Stimulated activated CD4-positive, alpha-beta T cell treated with anti-CD3 and anti-CD28 coated beads, Interleukin-15, amount 100 ng/mL, for 24 hours (primary cell): ENCODE data around the gene SRCIN1.

Experiments used
- DNase-seq: peaks from one replicate; pipeline ENCODE4 v3.0.0-alpha.2; 2020

The SRCIN1 gene

DNA sequence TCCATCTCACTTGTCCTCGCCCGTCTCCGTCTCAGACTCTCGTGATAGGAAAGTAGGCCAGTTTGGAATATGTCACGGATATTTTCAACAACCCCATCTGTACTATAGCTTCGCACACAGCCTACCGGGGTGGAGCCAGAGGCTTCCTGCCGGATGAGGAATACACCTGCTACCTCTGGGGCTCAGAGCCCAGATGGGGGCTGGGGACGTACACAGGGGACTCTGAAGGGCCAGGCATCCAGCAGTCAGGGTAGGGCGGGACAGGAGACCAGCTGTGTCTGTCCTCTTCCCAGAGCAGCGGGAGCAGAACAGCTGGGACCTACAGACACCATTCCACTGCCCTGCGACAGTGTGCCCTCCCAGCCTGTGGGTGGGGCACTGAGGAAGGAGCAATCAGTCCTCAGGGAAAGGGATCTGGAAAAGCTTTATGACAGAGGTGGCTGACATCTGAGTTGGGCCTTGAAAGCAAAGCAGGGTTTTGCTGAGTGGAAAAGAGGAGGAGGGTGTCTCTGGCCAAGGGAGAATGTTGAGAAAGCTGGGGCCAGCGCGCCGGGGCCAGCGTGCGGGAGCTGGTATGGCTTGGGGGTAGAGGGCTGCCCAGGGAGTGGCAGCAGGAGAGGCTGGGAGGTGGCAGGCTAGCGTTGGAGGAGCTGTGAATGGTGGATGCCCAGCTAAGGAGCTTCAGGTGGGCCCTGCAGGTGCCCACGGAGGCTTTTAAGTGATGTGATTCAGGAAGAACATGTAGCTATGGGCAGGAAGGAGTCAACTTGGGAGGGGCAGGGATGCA is 11.5 kb upstream of the SRCIN1 start:
- DNase-seq: no peak

DNA sequence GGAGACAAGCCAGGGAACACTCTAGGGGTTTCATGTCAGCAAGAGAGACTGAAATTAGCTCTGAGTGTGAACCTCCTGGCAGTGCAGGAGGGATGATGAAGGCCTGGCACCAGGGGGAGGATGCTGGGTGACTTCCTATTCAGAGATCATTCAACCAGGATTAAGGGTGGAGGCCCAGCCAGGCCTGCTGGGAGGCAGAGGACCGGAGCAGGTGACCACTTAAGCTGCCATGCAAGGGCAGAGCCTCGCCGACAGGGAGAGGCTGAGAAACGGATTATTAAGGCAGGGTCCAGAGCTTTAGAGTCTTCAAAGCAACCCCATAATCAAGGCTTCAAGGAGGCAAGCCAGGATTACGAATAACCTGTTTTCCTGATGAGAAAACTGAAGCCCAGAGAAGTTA is 10.6 kb upstream of the SRCIN1 start:
- DNase-seq: no peak

DNA sequence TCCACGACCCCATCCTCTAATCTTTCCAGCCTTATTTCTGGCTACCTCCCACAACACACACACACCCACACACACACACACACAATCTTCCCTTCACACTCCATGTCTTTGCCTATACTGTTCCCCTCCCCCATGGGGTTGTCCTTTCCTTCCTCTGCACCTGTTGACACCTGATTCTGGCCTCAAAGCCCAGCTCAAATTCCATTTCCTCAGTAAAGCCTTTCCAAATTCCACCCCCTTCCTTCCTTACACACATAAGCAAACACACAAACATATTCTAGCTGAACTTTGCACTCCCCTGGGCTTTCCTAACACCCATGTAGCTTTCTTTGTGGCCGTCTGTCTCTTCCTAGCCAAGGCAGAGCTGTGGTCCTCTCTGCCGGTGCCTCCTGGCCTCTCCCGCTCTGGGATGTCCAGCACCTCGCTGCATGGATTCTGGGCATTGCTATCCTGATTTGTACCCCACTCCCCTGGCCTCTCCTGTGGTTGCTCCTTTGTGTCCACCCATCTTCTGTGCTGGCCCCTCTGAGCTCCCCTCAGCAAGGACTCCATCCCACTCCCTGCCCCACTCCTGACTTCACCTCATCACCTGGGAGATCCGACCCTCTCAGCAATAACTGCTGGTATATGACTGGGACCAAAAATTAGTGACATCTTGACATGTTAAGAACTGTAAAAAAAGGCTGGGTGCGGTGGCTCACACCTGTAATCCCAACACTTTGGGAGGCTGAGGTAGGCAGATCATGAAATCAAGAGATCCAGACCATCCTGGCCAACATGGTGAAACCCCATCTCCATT is 8.4 kb upstream of the SRCIN1 start:
- DNase-seq: no peak

DNA sequence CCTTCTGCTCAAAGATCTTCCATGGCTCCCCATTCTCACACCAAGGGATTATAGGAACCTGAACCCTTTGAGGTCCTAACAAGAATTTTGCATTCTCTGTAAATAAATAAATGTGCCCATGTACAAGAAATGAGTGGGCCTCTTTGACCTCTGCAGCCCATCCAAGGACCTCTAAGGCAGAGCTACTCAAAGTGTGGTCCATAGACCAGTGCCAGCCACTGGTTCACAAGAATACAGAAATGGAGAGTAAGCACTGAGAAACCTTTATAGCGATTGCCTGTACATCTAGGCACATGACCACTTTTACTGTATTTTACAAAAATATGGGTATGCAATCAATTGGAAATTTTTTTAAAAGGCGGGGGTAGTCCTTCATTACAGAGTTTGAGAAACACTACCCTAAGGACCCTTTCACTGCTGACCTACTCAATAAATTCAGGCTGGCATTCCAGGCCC is 7.8 kb upstream of the SRCIN1 start:
- DNase-seq: no peak

DNA sequence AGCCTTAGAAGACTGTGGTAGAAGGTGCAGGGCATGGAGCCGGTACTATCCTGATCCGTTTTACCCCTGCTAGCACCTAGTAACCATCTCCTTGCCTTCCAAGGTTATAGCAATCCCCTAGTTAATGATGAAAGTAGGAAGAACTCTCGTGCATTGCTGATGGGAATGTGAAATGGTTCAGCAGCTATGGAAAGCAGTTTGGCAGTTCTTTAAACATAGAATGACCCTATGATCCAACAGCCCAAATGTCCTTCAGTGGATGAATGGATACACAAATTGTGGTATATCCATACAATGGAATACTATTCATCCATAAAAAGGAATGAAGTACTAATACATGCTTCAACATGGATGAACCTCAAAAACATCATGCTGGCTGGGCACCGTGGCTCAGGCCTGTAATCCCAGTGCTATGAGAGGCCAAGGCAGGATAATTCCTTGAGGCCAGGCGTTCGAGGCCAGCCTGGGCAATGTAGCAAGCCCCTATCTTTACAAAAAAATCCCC is 6.2 kb upstream of the SRCIN1 start:
- no peak for DNase-seq

DNA sequence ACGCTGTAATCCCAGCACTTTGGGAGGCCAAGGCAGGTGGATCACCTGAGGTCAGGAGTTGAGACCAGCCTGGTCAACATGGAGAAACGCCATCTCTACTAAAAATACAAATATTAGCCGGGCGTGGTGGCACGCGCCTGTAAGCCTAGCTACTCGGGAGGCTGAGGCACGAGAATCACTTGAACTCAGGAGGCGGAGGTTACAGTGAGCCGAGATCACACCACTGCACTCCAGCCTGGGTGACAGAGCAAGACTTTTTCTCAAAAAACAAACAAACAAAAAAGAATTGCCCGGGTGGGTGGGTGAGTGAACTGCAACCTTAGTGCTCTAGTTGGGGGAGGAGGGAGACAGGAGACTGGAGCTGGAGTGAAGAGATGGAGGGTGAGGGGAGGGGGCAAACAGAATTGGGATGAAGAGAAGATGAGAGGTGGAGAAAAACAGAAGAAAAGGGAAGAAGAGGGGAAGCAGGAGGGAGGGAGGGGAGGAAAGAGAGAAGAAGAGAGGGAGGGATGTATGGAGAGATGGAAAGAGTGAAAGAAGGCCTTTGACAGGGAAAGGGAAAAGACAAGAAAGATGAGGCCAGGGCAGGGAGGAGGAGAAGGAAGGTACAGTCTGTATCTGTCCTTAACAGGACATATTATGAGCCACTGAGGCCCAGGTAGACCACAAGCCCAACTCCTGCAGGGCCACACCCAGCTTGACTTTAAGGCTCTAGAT is 5.5 kb upstream of the SRCIN1 start:
- DNase-seq: no peak

DNA sequence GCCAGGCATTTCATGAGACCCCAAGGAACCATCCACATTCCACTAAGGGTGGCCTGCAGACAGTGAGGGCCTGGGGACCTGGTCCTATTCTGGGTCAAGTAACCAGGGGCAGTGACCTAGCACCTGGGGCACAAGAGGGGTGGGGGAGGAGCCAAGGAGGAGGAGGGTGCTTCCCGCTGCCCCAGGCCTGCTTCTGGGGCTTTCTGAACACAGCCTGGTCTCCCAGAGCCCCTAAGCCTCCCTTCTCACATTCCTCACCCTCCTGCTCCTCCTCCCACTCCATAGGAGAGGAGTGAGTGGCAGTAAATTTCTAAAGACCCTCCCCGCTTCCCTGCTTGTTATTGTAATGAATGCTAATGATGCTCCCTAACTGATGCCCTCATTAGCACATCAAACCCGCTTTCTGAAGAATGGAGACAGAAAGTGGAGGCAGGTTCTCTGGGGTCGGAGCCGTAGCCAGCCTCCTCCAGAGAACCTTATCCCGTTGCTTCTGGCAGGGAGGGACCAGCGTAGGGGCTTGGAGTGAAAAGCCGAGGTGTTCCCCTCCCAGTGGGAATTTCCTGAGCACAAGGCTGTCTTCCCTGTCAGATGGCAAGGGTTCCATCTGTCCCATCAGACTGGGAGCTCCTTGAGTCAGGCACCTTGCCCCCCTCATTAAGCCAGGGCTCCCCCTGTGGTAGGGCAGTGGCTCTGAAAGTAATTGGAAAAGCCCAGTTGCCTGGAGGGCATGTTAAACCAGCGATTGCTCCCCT is 3.7 kb upstream of the SRCIN1 start:
- no peak for DNase-seq

DNA sequence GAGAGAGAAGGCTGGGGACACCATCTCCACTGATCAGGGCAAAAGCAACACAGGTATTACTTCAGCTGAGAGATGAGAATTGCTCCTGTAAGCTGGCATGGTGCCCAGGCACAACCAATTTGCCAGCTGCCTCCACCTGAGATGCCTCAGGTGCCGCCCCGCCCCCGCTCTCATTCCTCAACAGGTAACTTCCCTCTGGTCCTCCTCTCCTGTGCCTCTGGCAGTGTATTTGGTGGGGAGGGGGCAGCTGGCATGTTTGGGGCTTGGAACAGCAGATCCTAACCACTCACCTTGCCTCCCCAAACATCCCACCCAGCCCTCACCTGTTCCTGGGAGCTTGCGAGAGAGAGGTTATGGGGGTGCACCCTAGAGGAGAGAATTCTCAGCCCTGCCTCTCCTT is 2.9 kb upstream of the SRCIN1 start:
- no peak for DNase-seq

DNA sequence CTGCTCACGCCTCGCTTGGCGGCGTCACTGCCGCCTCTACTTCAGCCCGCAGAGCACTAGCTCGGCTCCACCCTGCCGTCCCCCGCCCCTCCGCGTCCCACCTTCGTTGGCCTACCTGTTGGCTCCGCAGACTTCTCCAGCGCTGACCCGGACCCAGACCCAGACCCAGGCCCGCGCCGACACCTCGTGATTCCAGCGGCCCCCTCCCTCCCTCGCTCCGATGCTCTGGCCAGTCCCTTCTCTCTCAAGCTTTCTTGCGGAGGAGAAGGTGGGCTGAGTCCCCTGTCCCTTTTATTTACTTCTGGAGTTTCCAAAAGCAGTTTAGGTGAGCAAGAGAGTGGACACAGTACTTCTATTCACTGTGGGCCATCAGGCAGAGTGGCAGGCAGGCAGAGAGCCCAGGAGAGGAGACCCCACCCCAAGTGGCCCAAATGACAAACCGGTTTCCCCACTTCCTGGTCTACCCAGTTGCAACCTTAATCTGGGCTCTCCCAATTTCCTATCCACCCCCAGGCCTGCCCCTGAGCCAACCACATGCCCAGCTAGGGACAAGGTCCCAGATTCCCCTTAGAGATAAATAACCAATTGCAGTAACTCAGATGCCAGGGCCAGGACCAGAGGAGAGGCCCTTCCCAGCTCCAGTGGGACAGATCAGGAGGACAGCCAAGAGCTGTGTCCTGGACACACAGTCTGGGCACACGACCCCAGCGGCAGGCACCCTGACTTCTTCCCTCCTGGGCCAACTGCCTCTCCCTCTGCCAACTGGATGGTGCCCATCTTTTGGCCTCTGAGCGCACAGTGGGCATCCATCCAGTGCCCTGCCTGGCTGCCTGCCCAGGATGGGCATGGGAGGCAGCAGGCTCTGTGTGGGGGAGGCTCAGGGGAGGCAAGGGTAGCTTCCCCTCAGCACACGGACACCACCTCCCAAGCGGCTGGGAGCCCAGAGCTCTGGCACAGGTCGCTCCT is 1.2 kb upstream of the SRCIN1 start:
- DNase-seq: no peak

DNA sequence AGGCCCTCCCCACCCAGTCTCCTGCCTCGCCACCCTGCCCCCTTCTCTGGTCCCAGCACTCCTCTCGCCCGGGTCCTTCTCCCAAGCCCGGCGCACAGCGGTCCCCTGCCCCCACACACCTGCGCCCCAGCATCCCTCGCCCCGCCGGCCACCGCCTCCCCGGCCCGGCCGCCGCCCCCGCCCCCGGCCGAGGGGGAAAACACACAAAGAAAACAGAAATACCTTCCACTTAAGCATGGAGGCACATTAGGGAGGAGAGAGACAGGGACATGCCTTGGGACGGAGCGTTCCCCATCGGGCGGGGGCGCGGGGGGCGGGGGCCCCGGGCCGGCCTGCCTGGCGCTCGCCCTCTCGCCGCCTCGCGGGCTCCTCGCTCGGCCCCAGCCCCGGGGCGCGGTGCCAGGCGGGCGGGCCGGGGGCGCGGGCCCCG is 326 bp downstream of the SRCIN1 start:
- peak; percentile 15 for DNase-seq

DNA sequence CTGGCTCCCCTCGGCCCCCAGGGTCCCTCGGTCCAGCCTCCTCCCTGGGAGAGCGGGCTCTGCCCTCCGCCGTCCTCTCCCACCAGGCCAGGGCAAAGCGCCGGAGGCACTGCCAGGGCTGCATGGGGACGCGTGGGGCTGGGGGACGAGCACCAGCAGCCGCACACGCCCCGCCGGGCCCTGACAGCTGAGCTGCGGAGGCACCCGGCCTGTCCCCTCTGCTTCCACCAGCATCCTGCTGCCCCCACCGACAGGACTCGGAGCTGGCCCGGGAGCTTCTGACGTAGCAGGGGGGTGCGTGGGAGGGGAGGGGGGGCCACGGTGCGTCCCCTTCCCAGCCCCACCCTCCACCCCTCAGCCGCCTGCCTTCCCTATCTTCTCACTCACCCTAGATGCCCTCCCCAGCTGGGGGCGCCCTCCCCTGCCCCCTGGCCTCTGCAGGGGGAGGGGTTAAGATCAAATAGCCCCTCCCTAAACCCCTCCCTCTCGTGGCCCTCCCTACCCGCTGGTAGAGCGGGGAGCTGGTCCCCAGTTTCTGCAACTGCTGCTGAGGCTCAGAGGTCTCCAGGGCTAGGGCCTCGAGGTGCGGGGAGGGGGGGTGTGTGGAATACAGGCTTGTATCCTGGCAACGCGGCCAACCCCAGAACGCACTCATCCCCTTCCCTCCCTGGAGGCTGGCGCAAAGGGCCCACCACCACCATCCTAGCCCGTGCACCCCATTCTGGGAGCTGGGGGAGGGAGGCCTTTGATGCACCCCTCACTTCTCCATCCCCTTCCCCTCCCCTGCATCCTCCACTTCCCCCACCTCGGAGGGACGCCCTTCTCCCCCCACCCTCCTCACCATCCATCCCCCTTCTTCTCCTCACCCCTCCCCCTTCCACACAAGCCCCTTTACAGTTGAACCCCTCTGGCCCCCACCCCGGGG is 1.0 kb downstream of the SRCIN1 start:
- DNase-seq: peak; percentile 46

DNA sequence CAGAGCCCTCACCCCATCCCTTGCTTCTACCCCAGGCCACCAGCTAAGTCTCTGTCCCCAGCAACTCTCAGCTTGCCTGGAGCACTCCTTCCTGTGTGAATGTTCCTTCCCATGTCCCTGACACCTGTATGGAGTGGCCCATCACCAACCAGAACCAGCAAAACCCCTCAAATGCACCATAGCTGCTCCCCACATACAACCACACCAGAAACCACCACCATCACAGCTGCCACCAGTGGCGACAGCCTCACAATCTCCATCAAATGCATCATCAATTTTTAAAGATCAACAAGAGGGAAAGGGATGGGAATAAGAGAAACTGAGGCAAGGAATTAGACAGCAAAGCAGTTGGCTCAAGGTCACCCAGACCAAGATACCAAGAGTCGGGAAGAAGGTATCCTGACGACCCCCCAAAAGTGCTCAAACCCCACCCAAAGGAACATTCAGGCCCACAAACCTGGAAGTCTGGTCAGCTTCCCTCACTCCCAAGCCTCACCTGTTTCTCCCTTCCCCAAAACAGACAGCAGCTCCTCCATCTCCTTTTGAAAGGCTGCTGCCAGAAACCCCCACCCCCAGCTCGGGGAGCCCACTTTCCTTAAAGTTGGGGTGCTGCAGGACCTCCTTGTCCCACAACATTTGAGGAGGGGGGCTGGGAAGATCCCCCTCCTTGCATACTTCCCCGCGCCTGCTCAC is 1.8 kb downstream of the SRCIN1 start:
- no peak for DNase-seq

DNA sequence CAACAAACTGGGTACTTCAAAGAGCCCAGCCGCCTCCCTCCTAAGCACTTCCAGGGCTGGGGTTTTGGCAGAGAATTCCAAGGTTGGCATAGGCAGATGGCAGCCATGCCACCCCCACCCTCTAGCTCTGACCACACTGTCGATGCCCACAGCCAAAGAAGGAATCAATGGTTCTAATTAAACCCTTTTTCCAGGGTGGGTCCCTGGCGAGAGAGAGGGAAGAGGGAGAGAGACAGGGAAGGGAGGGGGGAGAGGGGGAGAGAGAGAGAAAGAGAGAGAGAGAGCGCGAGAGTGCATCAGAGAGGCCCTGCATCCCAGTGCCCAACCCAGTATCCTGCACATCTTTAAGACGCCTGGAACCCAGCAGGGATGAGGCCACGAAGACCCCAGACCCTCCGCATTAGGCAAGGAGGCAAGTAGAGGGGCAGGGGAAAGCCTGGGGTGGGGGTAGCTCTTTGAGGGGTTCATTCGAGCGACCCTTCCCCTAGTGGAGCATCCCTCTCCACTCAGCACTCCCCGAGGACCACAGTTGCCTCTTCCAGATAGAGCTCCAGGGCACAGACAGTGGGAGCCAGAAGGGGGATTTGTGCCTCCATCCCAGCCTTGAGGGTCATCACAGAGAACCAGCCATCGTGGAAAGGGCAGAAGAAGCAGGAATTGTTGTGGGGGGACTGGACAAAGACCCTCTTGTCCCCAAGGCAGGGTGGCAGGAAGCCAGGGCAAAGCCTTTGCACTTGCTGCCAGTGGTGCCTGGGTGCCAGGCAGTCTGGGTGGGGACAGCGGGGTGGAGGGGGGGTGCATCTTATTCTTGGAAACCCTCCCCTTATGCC is 2.6 kb downstream of the SRCIN1 start:
- no peak for DNase-seq

DNA sequence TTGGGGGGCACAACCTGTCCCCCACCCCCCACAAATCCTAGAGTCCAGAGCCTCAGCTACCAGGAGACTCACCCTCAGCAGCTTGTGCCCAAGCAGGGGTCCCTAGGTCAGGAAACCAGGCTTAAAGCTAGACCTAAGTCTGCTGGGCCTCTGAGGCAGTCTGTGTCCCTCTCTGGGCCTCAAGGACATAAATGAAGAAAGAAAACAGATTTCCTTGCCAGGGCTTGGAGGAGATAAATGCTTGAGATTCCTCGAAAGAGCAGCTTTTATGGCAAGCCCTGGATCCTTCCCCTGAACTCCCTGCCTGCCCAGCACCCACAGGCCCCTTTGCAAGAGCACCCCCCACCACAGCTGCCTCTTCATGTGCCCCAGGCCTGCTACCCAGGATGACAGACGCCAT is 3.3 kb downstream of the SRCIN1 start:
- DNase-seq: no peak

DNA sequence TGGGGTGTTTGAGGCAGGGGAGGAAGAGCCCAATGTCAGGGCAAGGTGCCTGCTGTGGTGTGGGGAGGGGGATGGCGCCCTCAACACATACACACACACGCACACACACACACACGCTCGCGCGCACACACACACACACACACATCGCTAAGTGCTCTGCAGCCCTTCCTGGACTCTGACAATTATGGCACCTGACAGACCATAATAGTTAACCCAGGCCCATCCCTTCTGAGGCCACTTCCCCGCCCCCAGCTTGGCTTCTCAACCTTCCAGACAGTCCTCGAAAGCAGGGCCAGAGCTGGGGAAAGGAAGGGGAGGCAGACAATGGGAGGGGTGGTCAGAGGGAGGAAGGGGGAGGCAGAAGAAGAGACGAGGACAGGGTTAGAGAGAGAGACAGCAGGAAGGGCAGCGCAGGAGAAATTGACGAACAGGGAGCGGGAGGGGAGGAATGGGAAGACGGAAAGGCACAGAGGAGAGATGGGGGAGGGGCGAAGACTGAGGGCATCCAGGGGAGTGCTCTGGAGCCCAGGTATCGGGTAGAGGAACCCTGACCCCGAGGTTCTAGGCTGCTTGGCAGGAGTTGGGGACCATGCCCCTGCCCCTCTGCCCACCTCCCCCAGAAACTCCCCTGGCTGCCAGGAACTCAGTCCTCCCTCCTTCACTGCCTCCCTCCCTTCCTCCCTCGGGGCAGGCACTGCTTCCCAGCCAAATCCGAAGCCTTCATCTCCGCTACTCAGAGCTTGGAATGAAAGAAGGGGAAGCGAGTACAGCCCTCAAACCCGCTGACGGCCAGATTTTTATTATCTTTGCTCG is 4.0 kb downstream of the SRCIN1 start:
- no peak for DNase-seq

DNA sequence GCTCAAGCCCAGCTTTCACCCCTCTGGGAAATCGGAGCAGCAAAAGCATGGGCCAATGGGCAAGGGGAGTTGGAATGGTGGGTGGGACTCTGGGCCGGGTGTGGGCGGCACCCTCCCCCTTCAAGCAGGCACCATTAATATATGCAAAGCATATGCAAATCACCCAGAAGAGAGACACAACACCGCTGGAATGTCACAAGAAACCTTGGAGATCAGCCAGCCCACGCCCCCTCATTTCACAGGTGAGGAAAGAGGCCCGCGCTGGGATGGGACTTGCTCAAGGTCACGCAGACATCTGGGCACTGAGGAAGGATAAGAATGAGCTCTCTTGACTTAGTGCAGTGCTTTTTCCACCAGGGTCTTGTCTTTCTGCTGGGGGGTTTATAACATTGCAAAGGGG is 4.8 kb downstream of the SRCIN1 start:
- DNase-seq: no peak

DNA sequence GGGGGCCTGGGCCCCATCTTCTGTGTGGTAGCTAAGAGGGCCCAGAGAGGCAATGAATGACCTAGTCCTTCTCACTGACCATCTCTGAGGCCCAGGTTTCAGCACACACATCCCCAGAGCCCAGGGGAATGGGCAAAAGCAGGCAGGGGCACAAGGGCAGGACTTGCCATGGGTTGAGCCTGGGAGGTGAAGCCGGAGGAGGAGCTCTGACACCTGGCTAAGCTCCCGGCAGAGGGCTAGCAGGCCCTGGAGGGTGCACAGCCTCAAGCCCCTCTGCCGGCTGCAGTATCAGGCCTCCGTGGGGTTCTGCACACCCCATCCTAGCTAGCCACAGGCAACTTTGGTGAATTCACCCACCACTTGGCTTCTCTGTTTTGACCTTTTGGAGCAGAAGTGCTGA is 5.3 kb downstream of the SRCIN1 start:
- DNase-seq: no peak

DNA sequence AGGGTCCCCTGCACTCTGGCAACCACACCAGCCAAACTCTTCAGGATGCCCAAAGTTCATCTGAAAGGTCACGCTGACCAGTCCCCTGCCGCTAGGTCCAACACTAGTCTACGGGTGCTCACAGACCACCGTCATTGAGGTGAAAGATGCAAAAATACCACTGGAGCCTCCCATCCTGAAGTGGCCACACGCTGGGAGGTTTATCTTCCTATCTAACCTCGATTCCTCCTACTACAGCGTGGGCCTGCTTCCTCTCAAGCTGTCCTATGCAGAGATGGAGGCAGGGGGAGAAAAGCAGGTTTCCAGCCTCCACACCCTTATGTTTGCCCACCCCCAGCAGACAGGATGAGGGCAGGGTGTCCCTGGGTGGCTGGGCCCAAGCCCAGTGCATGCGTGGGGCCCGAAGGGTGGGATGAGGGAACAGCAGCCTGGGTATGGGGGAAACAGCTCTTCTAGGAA is 6.3 kb downstream of the SRCIN1 start:
- DNase-seq: no peak
